Activated naive CD8-positive, alpha-beta T cell treated with anti-CD3 and anti-CD28 coated beads, Interleukin-2, amount 50 U/mL, for 16 hours (primary cell): ENCODE results near the gene SELPLG.
"Not testable (repeated sequence)": the region's sequence is repeated elsewhere in the genome, so short reads cannot be mapped to it uniquely, and the experiment has no call there.

Source experiments
- DNase-seq: peaks from one replicate; pipeline ENCODE4 v3.0.0-alpha.2; 2020; ENCODE audit warnings: low read depth, low spot score

The SELPLG gene

GRCh38 chr12:108638997-108639822 is 5.5 kb upstream of the SELPLG start:
- DNase-seq: no peak

- no peak for DNase-seq
Observed at GRCh38 chr12:108638141-108638827, 4.6 kb upstream of the SELPLG start.

- DNase-seq: no peak
Observed at GRCh38 chr12:108637222-108637971, 3.7 kb upstream of the SELPLG start.

- DNase-seq: no peak
Observed at GRCh38 chr12:108635997-108636808, 2.5 kb upstream of the SELPLG start.

- no peak for DNase-seq
Observed at GRCh38 chr12:108635201-108635996, 1.7 kb upstream of the SELPLG start.

- DNase-seq: no peak
Observed at GRCh38 chr12:108634341-108634751, 652 bp upstream of the SELPLG start.

GRCh38 chr12:108633081-108633533 is 587 bp downstream of the SELPLG start:
- DNase-seq: no peak

GRCh38 chr12:108631261-108631660 is 2.4 kb downstream of the SELPLG start:
- DNase-seq: not testable (repeated sequence)

GRCh38 chr12:108630481-108631207 is 3.0 kb downstream of the SELPLG start:
- DNase-seq: no peak

- DNase-seq: no peak
Observed at GRCh38 chr12:108629824-108630476, 3.7 kb downstream of the SELPLG start.

- no peak for DNase-seq
Observed at GRCh38 chr12:108629151-108629550, 4.5 kb downstream of the SELPLG start.

GRCh38 chr12:108627134-108627920 is 6.4 kb downstream of the SELPLG start:
- no peak for DNase-seq

- DNase-seq: no peak
Observed at GRCh38 chr12:108625228-108625627, 8.5 kb downstream of the SELPLG start.

- no peak for DNase-seq
Observed at GRCh38 chr12:108623577-108623976, 10.1 kb downstream of the SELPLG start.

GRCh38 chr12:108622921-108623514 is 10.7 kb downstream of the SELPLG start:
- no peak for DNase-seq

GRCh38 chr12:108622421-108622820 is 11.3 kb downstream of the SELPLG start:
- no peak for DNase-seq

- DNase-seq: no peak
Observed at GRCh38 chr12:108621161-108621560, 12.5 kb downstream of the SELPLG start.

- DNase-seq: no peak
Observed at GRCh38 chr12:108620236-108620879, 13.3 kb downstream of the SELPLG start.
